ENCODE measurements around the gene CDHR3. TPM values are rescaled to one million over a fixed set of nuclear protein-coding genes. Genes with fewer than 3 reads are reported as not detected.

The CDHR3 gene
- total and polyA plus RNA-seq, 9 of the 15 experiments (the other 6 are each of a cell fraction or from before 2014, with no cell fraction given): 0.03 to 0.66 (median 0.24) TPM; not detected in 1

DNA sequence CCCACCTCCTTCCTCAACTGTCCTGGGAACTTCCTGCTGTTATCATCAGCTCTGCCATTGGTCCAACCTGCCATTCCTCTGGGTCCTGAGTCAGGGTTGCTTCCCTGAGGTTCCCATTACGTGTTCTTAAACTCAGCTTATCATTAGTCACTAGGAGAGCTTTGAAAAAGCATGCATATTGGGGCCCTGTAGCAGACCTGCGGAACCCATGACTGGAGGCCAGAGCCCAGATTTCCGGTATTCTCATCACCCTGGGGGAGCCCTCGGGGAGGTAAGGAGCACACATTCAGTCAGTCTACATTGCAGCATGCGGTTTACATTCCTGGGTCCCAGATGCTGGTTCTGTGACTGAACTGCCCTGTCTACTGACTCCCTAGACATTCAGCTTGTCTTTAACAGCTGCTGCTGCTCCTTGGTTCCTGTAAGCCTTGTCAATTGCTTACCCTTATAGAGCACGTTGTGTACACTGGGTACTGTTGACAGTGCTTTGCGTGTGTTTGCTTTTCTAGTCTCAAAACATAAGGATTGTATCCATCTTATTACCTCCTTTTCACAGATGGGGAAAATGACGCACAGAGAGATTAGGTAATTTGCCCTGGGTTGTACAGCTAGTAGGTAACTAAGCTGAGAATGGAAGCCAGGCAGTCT is 12.8 kb downstream of the CDHR3 start:
- Histone ChIP-seq H2AFZ (ENCODE audit: low read depth, low read length) (no peak overlapping the region), H3K9me3 (replicated peaks; ENCODE audit: control insufficient read depth, insufficient read depth, low read depth, low read length) (no peaks in the 10 kb centered on the region), H3K27me3 (ENCODE audit: control insufficient read depth in 2 of 2, insufficient read depth in 2 of 2, low read length in 2 of 2) (peaks cover 18 to 45% of the 10 kb centered on the region in 2 experiments; a peak in 4 of 5 replicates), H4K20me1 (replicated peaks; ENCODE audit: control insufficient read depth, insufficient read depth, low read length) (no peaks in the 10 kb centered on the region), H3K36me3 (ENCODE audit: control insufficient read depth, insufficient read depth, low read length) (no peaks in the 10 kb centered on the region), H3K4me1 (replicated peaks in 1 of 2; ENCODE audit: control insufficient read depth in 2 of 2, insufficient read depth in 2 of 2, low read length in 2 of 2) (no peaks in the 10 kb centered on the region), H3K79me2 (ENCODE audit: control insufficient read depth, insufficient read depth, low read length) (no peaks in the 10 kb centered on the region), H3K27ac (ENCODE audit: extremely low read depth, low read depth, low read length) (no peak overlapping the region), H3K4me3 (no peak overlapping the region), H3K4me2 (ENCODE audit: insufficient read depth, low read length) (no peak overlapping the region), H3K9ac (ENCODE audit: insufficient read depth in 1 of 2, low read depth in 2 of 2, low read length in 2 of 2) (no peak overlapping the region), H3K9me1 (ENCODE audit: control insufficient read depth, insufficient read depth, low read length) (no peaks in the 10 kb centered on the region)
- TF ChIP-seq CUX1 (CRISPR knock-in tag; IDR thresholded peaks at IDR 0.05) (no peak), FOXA1 (IDR thresholded peaks at IDR 0.05; ENCODE audit: borderline replicate concordance) (no peak), FOXK2 (conservative IDR thresholded peaks at IDR 0.05 in 1 of 2, IDR thresholded peaks at IDR 0.05 in 1 of 2; ENCODE audit: low read depth in 2 of 2) (no peak), E2F1 (CRISPR knock-in tag; IDR thresholded peaks at IDR 0.05) (no peak), PBX2 (CRISPR knock-in tag; IDR thresholded peaks at IDR 0.05; ENCODE audit: low read depth) (no peak), PBX2 (tag; conservative IDR thresholded peaks at IDR 0.05; ENCODE audit: low read depth) (no peak), CREB5 (CRISPR knock-in tag; IDR thresholded peaks at IDR 0.05) (no peak), XRCC3 (IDR thresholded peaks at IDR 0.05) (no peak), MAZ (CRISPR knock-in tag; conservative IDR thresholded peaks at IDR 0.05 in 1 of 2, IDR thresholded peaks at IDR 0.05 in 1 of 2) (no peak), BRD4 (IDR thresholded peaks at IDR 0.05) (no peak), EHMT2 (IDR thresholded peaks at IDR 0.05) (no peak)
- POLR2A ChIA-PET: interaction anchor here (0.7 kb wide), 1 partner anchor 151 kb away, joined by 4 read pairs; no protein-coding TSS in a partner anchor
- CTCF ChIA-PET (ENCODE audit: low intra/inter-chr PET ratio): no interaction called here
- BruUV-seq (replicated peaks): no TSS peak
- in situ Hi-C loops (cut with MboI): no loop called here
- ATAC-seq (no peak), DNase-seq (ENCODE audit: extremely low read depth in 1 of 4, low spot score in 3 of 4) (no peak), FAIRE-seq (no peak)
- intact Hi-C loops (cut with micrococcal nuclease): no loop called here
- WGBS (ENCODE audit: insufficient coverage, low coverage, missing lambda C conversion rate): 1% methylated on average over 8 of the region's 8 CpGs

All from K562 (cell line).